Osteoblast (primary cell): ENCODE data around the gene EBI3. TPM values are rescaled to one million over a fixed set of nuclear protein-coding genes. Genes with fewer than 3 reads are reported as not detected.
"Not testable (repeated sequence)": the region's sequence is repeated elsewhere in the genome, so short reads cannot be mapped to it uniquely, and the experiment has no call there.

Source experiments
- DNase-seq: peaks from one replicate; pipeline ENCODE4 v3.0.0; 2011; ENCODE audit warnings: low spot score, mixed read lengths; ENCODE audit not compliant: insufficient read length; ENCODE audit errors: missing footprints
- H2AFZ ChIP-seq: 2 replicates; pipeline ENCODE4 v1.6.0; 2011; ENCODE audit warnings: mild to moderate bottlenecking, low read length
- H3K27ac ChIP-seq: 2 replicates; pipeline ENCODE4 v1.5.1; 2011; ENCODE audit warnings: mild to moderate bottlenecking, low read depth, low read length, moderate library complexity
- H3K27me3 ChIP-seq: 2 replicates; pipeline ENCODE4 v1.6.0; 2012; ENCODE audit warnings: mild to moderate bottlenecking, control low read depth, inconsistent platforms, low read length, moderate library complexity; ENCODE audit not compliant: insufficient read depth
- H3K36me3 ChIP-seq: 2 replicates; pipeline ENCODE4 v1.5.1; 2011; ENCODE audit warnings: mild to moderate bottlenecking, low read length, control low read depth, moderate library complexity; ENCODE audit not compliant: insufficient read depth
- H3K4me1 ChIP-seq: 2 replicates; pipeline ENCODE4 v1.5.1; 2011; ENCODE audit warnings: mild to moderate bottlenecking, low read length, control low read depth, moderate library complexity; ENCODE audit not compliant: insufficient read depth
- H3K4me2 ChIP-seq: 2 replicates; pipeline ENCODE4 v1.6.0; 2011; ENCODE audit warnings: mild to moderate bottlenecking, low read length; ENCODE audit not compliant: insufficient read depth
- H3K4me3 ChIP-seq: fragments of 200-600 bp; sonication (generic); 3 replicates; pipeline ENCODE4 v1.5.1; 2012; ENCODE audit warnings: mild to moderate bottlenecking, low read length, inconsistent platforms; ENCODE audit not compliant: insufficient read depth
- H3K79me2 ChIP-seq: 2 replicates; pipeline ENCODE4 v1.6.0; 2012; ENCODE audit warnings: mild to moderate bottlenecking, low read length, control low read depth, inconsistent platforms; ENCODE audit not compliant: insufficient read depth
- H3K9me3 ChIP-seq: 2 replicates; pipeline ENCODE4 v1.5.1; 2011; ENCODE audit warnings: low read depth, low read length, control low read depth
- H4K20me1 ChIP-seq: 2 replicates; pipeline ENCODE4 v1.6.0; 2012; ENCODE audit warnings: mild to moderate bottlenecking, low read length, control low read depth; ENCODE audit not compliant: insufficient read depth
- CTCF ChIP-seq: IDR thresholded peaks from 2 replicates; pipeline ENCODE4 v1.5.1; 2011; ENCODE audit warnings: mild to moderate bottlenecking, low read depth, low read length, moderate library complexity; ENCODE audit errors: extremely low read depth
- total RNA-seq: library from RNA; depleted of rRNA; stranded (reverse); fragments of >200 nt; gene quantifications from 2 replicates; pipeline ENCODE4 v1.2.3, GENCODE V29; 2012

EBI3 gene
- total RNA-seq, 1 donor = not detected

- H3K79me2 ChIP-seq = no peaks in the 10 kb centered on the region
- no peak overlapping the region for H3K4me2 ChIP-seq
- no peaks in the 10 kb centered on the region for H3K9me3 ChIP-seq
- DNase-seq = peak; percentile 51
- no peaks in the 10 kb centered on the region for H4K20me1 ChIP-seq
- no peaks in the 10 kb centered on the region for H3K4me1 ChIP-seq
- H3K36me3 ChIP-seq = no peaks in the 10 kb centered on the region
- peaks cover 3% of the 10 kb centered on the region for H3K27me3 ChIP-seq
- no peak overlapping the region for H2AFZ ChIP-seq
- H3K4me3 ChIP-seq = no peak overlapping the region
- no peak for TF ChIP-seq CTCF
- H3K27ac ChIP-seq = no peak overlapping the region
Measured at GRCh38 chr19:4238831-4239230, 9.5 kb downstream of the EBI3 start.

GRCh38 chr19:4241824-4242430, 12.6 kb downstream of the EBI3 start:
- H3K27me3 ChIP-seq = peaks cover 3% of the 10 kb centered on the region
- no peak overlapping the region for H3K4me3 ChIP-seq
- no peak for DNase-seq

DNA sequence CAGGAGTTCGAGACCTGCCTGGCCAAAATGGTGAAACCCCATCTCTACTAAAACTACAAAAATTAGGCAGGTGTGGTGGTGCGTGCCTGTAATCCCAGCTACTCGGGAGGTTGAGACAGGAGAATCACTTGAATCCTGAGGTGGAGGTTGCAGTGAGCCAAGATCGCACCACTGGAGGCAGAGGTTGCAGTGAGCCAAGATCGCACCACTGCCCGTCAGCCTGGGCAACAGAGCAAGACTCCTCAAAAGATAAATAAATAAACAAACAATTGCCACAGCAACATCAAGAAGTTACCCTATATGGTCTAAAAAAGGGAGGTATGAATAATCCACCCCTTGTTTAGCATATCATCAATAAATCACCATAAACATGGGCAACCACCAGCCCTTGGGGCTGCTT, 16.6 kb downstream of the EBI3 start:
- not testable (repeated sequence) for H3K79me2 ChIP-seq, H3K27ac ChIP-seq, H4K20me1 ChIP-seq, H3K4me3 ChIP-seq, DNase-seq, H3K36me3 ChIP-seq, H3K4me1 ChIP-seq, H3K27me3 ChIP-seq, H3K9me3 ChIP-seq
- peak overlapping the region; percentile 87 for H3K4me2 ChIP-seq
- H2AFZ ChIP-seq = peak overlapping the region; percentile 99

More at GRCh38 chr19:4241824-4242430, 12.6 kb downstream of the EBI3 start:
- Histone ChIP-seq H4K20me1 (no peaks in the 10 kb centered on the region), H3K9me3 (no peaks in the 10 kb centered on the region), H3K4me1 (peaks cover 5% of the 10 kb centered on the region), H2AFZ (no peak overlapping the region), H3K36me3 (no peaks in the 10 kb centered on the region), H3K79me2 (no peaks in the 10 kb centered on the region), H3K4me2 (no peak overlapping the region), H3K27ac (no peak overlapping the region)
- TF ChIP-seq CTCF = no peak

DNA sequence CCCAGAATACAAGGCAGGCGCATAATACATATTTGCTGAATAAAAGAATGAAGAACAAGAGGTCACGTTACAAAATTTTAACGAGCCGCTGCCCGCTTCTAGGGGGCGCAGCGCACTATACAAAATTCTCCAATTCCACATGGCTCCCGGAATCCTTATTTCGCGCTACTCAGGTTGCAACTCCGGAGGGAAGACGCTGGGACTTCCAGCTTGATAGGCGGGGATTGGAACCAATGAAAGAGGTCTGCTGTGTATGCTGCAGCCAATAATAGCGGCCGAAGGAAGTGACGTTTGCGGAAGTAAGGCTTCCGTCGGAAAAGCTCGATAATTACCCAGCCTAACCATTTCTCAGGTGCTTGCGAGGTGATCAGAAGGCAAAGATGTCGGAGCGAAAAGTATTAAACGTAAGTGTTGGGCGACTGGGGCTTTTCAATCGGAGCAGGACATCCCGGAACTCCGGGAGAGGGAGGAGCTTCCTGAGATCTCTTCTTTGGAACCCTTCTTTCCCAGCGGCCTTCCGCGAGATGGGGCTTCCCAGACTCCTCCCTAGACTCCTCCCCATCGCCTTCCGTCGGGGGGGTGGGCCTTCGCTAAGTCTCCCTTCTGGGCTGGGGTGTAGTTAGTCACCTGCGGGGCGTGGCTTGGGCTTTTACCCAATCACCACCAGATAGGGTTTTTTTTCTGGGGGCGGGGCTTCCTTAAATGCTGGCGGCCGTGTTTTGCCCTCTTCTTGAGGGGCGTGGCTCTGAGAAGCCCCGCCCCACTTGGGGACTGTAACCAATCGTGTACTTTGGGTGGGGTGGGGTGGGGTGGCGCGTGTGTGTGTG, 17.7 kb downstream of the EBI3 start, which contains the start of gene YJU2:
Gene YJU2, plus strand, starts transcription at position 314 of the 827 bp plus-strand sequence. Its CDS starts 67 bp downstream, at position 381.
- Histone ChIP-seq H3K36me3 (peaks cover 15% of the 10 kb centered on the region), H3K4me2 (peak within 1 kb of the TSS; percentile 87), H3K4me1 (peaks cover 5% of the 10 kb centered on the region), H3K27ac (peak within 1 kb of the TSS; percentile 96), H3K4me3 (peak within 1 kb of the TSS; percentile 98), H4K20me1 (peaks cover 3% of the 10 kb centered on the region), H3K9me3 (no peaks in the 10 kb centered on the region), H3K27me3 (peaks cover under 1% of the 10 kb centered on the region), H2AFZ (peak within 1 kb of the TSS; percentile 99), H3K79me2 (peaks cover 5% of the 10 kb centered on the region)
- peak; percentile 99 for DNase-seq
- peak; percentile 66 for TF ChIP-seq CTCF
